Measurements from ENCODE around the gene PSMD7. TPM values are rescaled to one million over a fixed set of nuclear protein-coding genes. Genes with fewer than 3 reads are reported as not detected.
"Not testable (repeated sequence)": the region's sequence is repeated elsewhere in the genome, so short reads cannot be mapped to it uniquely, and the experiment has no call there.

The PSMD7 gene
- total RNA-seq, 1 donor from 2014 or later = 123 TPM

DNA sequence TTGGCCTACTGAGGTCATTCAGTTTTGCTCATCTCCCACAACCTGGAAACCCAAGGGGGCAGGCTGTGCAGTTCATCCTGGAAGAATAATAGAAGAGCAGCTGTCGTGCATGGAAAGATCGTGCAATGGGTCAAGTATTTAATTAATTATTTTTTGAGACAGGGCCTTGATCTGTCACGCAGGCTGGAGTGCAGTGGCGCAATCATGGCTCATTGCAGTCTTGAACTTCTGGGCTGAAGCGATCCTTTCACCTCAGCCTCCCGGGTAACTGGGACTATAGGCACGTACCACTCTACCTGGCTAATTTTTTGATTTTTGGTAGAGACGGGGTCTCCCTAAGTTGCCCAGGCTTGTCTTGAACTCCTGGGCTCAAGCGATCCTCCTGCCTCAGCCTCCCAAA is 31.7 kb downstream of the PSMD7 start:
- ATAC-seq; DNase-seq (ENCODE audit: missing footprints); intact Hi-C loops (cut with DNase I): not testable (repeated sequence)

DNA sequence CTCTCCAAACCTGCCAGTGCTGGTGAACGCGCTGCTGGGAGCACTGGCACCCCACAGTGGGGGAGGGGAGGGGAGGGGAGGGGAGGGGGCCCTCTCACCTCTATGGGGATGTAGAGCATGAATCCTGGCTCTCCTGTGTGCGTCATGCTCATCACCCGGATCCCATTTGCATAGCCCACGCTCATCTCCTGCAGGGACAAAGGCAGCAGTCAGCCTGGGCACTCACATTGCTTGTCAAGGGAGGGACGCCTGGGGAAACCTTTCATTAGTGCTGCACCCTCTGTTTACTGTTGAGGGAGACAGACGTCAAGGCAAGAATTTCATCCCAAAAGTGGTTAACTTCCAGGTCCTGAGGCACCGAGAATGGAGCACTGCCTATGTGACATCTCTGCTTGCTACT is 35.9 kb downstream of the PSMD7 start:
- ATAC-seq; DNase-seq (ENCODE audit: missing footprints): not testable (repeated sequence)

DNA sequence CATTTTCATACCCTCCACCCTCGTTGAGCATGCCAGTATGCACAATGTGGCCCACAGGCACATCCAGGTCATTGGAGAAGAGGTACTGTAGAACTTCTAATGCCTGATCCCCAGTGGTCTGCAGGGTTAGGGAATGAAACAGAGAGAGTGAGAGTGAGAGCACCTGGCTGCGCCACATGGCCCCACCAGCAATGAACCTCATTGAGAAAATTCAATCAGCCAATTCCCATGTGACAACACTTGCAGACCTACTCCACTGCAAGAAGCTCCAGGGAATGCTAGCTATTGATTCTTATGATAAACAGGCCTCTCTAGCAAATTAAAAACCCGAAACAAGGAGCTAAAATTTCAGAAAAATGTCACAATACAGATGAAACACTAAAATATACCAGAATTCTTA is 40.9 kb downstream of the PSMD7 start:
- ATAC-seq; DNase-seq (ENCODE audit: missing footprints); intact Hi-C loops (cut with DNase I): not testable (repeated sequence)

More for the DNA sequence above, 35.9 kb downstream of the PSMD7 start:
- intact Hi-C loops (cut with DNase I) = not testable (repeated sequence)

DNA sequence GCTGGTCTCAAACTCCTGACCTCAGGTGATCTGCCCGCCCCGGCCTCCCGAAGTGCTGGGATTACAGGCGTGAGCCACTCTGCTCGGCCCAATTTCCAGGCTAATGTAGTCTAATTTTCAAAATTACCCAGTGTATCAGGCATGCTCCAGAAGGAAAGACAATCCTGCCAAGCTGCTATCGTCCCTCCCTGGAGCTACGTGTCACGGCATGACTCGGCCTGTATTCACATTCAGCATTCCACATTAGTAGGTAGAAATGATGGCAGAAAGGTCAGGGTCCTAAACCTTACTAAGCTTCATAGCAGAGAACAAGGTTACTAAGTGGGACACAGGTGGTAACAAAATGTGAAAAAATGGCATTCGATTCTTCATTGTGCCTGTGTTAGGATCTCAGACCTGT is 42.6 kb downstream of the PSMD7 start:
- intact Hi-C loops (cut with DNase I); ATAC-seq; DNase-seq (ENCODE audit: missing footprints): not testable (repeated sequence)

DNA sequence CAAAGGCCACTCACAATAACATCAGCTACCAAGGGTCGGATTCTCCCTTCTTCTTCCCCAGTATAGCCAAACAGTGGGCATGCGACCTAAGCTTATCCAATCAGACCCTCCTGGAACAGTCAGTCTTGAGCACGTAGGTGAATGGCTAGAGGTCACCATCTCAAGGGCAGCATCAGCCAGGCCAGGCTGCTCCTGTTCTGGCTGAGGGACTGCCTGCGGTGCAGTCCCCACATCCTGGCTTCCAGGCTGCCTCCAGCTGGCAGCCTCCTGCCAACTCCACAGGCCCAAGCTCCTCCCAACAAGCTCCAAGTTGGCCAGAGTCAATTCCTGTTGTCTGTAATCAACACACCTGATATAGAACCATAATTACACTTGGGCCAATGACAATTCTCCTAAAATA is 56.4 kb downstream of the PSMD7 start:
- DNase-seq (ENCODE audit: missing footprints); intact Hi-C loops (cut with DNase I): not testable (repeated sequence)
- ATAC-seq = peak; percentile 80

Other genes starting within 250 kb of the PSMD7 start
- gene NPIPB15, start 79.5 kb downstream of the PSMD7 start, total RNA-seq = not detected
- gene CLEC18B, start 124.7 kb downstream of the PSMD7 start, total RNA-seq = 0.51 TPM